HG02840 (cell line): ENCODE measurements around the gene DNAH11.
"Not testable (repeated sequence)": the region's sequence is repeated elsewhere in the genome, so short reads cannot be mapped to it uniquely, and the experiment has no call there.

Experiments used
- ATAC-seq: cut with Tn5 transposase; IDR thresholded peaks from one replicate; pipeline ENCODE4 v1.9.1; 2021; ENCODE audit warnings: mild to moderate bottlenecking, moderate library complexity, moderate number of reproducible peaks; ENCODE audit not compliant: unreplicated experiment, low FRiP score

DNAH11 gene

DNA sequence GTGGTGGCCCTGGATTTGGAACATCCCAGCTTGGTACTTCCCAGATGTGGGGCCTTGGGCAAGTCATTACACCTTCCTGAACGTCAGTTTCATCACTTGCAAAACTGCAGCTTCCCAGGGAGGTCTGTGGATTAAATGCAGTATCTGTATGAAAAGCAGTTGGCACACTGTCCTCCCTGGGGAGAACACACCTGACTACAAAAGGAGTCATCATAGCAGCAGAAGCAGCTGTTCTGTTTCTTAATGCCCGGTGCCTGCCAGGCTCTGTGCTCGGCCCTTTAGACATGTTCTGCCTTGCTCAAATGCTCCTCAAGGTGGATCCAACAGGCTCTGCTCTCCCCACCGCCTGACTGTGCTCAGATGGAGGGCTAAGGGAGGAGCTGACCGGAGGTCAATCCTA, 371.8 kb downstream of the DNAH11 start:
- no peak for ATAC-seq

DNA sequence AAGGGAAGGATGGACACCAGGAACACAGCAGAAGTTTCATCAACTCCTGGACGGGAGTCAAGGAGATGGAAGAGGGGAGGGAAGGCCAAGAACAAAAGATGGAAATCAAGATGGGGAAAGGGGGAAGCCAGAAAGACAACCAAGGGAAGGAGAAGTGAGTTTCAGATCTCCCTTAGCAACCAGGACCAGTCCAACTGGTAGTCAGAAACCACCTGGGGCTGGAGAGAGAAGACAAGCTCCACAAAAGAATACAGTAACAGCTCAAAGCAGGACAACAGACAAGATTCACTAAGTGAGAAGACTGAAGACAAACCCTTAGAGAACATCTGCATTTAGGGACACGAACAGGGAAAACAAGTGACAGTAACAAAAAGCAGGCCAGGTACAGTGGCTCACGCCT, 372.3 kb downstream of the DNAH11 start:
- ATAC-seq = no peak

DNA sequence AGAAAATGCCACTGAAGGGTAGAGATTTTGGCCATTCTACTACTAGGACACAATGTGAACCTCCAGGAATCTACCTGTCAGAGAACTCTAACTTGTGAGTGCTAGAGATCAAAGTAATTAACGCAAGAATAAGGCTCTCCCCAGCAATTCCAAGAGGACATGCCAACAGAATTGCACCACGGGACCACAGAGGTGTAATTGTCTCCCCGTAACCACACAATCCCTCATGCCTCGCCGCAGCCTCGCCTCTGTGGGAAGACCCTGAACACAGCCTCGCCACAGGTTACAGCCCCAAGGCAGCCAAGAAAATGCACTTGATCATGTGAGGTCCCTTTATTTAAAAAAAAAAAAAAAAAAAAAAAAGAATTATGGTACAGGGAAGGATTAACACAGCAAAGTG, 373.3 kb downstream of the DNAH11 start:
- ATAC-seq = no peak

DNA sequence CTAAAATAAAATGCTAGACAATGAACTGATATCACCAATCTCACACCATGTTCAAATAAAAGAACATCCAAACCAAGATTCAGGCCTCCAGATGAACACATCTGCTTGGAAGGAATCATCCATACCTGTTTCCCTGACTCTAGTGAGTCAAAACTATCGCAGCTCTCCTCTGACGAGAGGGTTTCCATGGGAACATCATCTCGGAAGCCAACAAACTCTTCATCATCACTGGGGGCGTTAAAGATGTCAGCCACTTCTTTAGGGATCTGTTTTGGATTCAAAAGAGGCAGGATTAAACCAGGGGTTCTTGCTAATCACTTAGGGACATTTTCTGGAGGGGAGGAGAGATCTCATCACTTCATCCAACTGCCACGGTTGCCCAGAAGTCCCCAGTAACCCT, 373.8 kb downstream of the DNAH11 start:
- ATAC-seq = no peak

DNA sequence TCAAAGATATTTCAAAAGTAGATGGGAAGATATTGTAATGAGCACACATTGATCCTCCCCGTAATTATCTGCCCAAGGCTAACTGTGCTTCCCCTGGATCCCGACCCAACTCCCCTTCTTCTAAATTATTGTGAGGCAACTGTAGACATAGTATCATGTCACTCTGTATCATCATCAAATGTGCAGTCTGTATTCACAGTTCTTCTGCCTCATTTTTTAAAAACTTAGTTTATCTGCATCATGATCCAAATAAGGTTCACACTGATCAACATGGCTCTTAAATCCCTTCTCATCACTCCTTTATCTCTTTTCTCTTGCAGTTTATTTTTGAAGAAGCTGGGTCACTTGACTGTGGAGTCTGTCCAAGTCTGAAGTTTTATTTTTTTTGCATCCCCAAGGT, 375.4 kb downstream of the DNAH11 start:
- no peak for ATAC-seq

DNA sequence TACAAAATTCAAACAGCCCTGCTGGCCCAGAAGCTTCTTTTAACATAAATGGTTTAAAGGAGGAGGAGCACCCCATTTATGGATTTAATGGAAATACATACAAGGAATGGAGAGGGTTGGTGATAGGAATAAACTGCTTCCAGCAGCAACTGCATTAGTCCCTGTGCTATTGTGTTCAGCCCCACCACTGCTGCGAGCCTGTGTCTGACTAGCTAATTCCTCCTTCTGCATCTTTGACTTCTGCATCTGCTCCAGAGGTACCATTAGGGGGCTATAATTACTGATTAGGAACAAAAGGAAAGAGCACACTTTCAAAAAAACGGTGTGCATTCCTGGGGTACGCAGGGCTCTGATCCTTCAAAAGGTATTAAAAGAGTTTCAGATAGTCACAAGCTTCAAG, 378.1 kb downstream of the DNAH11 start:
- ATAC-seq = no peak

DNA sequence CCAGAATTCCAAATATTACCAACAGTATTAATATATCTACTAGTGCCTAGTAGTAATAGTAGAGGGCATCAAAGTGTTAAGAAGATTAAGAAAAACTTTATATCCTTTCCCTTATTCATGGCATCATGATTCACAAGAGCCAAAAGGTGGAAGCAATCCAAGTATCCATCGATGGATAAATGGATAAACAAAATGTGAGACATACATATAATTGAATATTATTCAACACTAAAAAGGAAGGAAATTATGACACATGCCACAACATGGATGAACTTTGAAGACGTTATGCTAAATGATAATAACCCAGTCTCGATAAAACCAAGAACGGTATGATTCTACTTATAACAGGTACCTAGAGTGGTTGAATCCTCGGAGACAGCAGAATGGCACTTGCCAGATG, 379.8 kb downstream of the DNAH11 start:
- ATAC-seq = no peak

DNA sequence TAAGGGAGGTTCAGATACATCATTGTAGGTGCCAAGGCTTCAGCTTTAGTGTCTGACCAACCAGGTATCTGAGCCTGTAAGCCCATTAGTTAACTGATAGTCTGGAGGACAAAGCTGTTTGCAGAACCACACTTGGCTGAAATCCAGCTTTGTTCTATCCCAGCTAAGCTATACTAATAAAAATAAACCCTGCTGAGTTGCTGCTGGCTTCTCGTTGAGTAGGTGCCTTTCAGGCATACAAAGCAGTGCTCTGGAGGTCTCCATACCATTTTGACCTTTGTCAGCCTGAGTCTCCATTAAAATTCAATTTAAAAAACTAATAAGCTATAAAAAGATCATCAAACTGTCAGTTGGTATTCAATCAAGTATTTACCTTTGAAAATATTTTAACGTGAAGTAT, 380.8 kb downstream of the DNAH11 start:
- ATAC-seq = no peak

DNA sequence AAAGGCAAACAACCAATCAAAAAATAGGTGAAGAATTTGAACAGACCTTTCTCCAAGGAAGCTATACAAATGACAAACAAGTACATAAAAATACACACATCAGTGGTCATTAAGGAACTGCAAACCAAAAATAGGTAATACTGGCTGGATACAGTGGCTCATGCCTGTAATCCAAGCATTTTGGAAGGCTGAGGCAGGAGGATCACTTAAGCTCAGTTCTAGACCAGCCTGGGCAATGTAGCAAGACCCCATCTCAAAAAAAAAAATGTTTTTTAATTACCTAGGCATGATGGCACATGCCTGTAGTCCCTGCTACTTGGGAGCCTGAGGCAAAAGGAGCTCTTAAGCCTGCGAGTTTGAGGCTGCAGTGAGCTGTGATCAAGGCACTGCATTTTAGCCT, 383.6 kb downstream of the DNAH11 start:
- no peak for ATAC-seq

DNA sequence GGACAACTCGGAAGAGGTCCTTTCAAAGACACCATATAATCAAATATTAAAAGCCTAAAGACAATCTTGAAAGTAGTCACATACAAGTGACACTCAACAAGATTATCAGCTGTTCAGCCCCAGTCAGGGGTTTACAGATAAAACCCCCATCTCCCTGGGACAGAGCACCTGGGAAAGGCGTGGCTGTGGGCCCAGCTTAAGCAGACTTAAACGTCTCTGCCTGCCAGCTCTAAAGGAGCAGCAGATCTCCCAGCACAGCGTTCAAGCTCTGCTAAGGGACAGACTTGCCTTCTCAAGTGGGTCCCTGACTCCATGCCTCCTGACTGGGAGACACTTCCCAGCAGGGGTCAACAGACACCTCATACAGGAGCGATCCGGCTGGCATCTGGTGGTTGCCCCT, 384.9 kb downstream of the DNAH11 start:
- no peak for ATAC-seq

DNA sequence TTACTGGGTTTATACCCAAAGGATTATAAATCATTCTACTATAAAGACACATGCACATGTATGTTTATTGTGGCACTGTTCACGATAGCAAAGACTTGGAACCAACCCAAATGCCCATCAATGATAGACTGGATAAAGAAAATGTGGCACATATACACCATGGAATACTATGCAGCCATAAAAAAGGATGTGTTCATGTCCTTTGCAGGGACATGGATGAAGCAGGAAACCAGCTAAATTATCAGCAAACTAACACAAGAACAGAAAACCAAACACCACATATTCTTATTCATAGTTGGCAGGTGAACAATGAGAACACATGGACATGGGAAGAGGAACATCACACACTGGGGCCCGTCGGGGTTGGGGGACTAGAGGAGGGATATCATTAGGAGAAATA, 390.5 kb downstream of the DNAH11 start:
- ATAC-seq = not testable (repeated sequence)

DNA sequence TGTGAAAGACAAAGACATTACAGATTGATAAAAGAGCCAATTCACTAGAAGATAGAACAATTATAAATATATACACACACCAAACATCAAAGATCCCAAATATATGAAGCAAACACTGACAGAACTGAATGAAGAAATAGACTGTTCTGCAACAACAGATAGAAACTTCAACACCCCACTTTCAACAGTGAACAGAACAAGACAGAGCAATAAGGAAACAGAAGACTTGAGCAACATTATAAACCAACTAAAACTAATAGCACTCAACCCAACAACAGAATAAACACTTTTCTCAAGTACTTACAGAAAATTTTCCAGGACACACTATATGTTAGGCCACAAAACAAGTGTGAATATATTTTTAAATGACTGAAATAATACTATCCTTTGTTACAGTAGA, 392.0 kb downstream of the DNAH11 start:
- ATAC-seq = no peak

DNA sequence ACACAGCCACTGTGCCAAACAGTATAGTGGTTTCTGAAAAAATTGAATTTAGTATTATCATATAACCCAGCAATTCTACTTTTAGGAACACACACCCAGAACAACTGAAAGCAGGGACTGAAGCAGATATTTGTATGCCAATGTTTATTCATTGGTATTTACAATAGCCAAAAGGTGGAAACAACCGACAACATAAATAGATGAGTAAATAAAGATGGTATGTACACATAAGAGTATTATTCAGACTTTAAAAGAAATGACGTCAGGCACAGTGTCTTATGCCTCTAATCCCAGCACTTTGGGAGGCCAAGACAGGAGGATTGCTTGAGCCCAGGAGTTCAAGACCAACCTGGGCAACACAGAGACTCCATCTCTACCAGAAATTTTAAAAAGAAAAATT, 395.6 kb downstream of the DNAH11 start:
- no peak for ATAC-seq

DNA sequence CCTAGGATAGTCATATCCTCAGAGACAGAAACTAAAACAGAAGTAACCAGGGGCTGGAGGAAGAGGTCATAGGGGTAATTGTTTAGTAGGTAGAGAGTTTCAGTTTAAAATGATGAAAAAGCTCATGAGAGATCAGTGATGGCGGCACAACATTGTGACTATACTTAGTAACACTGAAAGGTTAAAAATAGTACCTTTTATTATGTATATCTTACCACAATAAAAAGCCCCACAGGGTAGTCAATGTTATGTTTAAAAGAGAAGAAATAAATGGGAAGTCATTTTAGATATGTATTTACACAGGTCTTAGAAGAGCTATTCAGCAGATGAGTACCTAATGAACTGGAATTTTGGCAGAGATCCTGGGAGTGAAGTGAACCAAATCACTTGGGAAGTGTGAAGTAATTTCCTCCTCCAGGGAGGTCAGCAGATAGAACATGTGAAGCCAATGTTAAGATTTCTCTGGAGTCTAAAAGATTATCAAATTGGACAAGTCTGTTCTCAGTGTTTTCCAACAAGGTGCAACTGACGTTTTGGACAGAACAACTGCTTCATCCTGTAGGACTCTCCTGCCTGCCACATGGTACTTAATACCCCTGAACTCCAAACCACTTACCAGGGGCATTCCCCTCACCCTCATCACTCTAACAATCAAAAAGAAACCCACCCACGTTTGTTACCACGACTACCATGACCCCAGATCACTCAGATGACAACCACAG, 396.5 kb downstream of the DNAH11 start:
- peak; percentile 77 for ATAC-seq

DNA sequence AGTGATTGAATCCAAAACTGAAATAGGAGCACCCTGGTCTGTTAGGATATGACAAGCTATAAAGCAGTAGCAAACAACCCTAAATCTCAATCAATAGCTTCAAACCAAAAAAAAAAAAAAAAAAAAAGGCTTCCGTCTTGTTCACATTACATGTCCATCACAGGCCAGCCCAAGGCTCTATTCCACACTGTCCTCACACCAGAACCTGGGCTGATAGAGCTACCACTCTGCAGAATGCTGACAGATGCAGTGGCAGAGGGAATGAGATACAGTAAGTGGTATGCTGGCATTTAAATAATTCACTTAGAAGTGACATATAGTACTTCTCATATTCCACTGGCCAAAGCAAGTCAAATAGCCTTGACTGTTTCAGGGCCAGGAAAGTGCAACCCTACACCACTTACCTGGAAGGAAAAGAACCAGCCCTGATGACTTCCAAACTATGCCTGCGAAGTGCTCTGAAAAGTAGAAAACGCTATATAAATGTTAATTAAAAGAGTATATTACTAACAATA, 397.1 kb downstream of the DNAH11 start:
- peak; percentile 1 for ATAC-seq

DNA sequence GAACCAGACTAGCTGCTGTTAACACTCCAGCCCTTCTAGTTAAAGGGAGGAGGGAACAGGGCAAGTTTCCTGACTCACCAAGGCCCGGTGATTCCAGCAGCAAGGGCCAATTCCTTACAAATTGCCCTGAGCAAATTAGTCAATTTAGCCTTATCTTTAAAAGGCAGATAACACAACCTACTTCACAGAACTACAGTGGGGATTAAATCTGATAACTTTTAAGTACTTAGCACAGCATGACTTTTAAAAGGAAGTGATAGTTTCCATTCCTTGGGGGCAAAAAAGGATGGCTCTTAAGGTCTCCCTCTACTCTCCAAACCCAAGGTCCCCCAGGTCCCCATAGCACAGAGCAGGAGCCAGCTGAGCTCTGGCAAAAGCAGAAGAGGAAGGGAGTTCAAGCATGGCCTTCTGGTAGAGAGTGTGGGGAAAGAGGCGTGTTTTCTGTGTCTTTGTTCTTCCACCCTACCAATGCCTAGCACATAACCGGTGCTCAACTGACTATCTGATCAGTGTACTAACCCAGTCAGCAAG, 398.8 kb downstream of the DNAH11 start:
- no peak for ATAC-seq

DNA sequence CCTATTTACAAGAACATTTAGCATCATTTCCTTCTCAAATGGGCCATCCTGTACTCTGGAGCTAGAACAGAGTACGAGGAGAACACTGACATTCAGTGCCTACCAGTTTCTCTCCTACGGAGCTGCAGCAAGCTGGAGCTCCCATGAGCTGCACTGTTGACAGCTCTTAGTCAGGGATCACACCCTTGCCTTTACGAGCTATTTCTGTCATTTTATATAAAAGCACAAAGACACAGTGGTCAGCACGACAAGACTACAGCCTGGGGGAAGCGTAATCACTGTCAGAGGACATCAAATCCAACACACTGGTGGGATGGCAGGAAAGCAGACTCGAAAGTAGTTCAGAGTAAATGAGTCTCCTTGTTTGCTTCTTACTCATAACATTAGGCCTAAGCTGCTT, 400.1 kb downstream of the DNAH11 start:
- ATAC-seq = no peak

DNA sequence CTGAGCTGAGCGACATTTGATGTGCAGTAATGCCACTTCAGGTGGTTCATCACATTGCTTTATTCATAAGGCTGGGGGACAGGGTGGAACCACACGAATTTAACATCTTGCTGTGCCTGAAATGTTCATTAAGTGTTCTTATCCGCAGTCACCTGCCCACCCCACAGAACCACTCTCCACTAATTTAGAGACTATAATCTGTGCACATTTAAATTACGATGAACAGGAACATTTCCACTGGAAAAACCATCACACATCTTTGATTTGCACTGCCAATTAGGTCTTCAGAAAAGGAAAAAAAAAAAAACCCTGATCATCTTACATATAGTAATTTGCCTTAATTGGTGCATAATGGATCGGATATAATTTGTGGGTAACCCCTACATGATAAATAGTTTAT, 400.6 kb downstream of the DNAH11 start:
- no peak for ATAC-seq

DNA sequence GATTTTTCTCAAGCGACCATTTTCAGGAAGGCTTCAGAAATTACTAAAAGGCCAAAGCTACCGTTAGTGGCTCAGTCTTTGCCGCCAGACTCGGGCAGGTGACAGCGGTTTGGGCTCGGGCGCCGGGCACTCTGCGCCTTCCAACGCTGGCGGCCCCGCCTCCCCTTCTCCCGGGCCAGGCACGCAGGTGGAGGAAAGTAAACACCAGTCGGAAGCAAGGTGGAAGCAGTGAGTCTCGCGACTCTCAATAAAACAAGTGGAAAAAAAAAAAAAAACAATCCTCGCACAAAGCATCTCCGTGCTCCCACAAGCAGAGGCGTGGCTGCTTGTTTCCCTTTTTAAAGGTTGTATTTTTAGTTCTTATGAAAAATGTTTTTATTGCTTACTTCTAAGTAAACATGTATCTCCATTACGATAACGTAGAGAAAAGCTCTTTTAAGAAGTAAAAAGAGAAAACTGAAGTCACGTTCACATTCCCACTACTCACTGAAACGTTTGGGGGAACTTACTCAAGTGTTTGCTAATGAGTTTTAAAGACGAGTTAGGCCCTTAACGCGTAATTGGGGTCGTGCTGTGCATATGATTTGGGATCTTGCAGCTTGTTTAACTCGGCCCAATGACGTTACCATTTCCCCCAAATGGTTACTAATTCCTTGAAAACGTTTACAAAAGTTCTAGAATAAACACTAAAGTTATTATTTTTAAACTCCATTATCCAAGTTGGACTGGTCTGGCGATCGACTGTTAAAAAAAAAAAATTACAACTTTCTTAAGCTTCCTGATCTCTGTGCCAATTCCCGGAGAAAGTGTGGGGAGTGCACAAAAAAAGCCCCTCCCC, 402.0 kb downstream of the DNAH11 start:
- no peak for ATAC-seq

DNA sequence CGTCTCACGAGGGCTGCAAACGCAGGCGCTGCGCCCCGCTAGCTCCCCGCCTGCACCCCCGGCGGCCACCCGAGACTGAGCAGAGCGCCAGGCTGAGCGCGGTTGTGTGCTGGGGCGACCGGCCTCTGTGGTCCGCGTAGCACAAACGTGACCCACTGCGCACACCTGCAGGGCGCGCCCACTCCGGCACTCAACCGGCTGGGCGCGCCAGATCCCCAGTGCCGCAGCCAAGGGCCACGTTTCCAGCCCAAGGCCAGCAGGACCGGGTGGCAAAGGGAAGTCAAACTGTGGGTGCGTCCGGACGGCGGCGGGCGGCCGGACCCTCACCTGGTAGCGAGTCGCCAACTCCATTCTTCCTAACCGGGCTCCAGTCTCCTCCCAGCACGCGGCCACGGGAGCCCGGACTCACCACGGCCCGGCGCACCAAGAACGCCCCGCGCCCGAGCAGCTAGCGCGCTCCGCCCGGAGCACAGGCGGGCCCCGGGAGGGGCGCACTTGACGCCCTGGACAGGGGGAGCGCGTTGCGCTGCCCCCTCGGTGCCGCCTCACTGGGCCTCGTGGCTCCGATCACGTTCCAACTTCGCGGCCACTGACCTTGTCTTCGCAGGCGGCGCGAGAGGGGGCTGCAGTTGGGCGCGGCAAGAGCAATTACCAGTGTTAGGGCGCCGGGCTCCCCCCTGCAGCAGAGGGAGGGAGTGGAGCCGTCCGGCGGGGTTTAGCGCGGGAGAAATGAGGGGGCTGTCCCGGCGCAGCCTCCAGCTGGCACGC, 402.8 kb downstream of the DNAH11 start, which contains the start of gene CDCA7L:
CDCA7L (minus strand) TSS at position 446 of the 768 bp plus-strand sequence; CDS start at position 351, 95 bp downstream.
- peak; percentile 89 for ATAC-seq
